Measurements from ENCODE around the gene KRTAP10-2. TPM values are rescaled to one million over a fixed set of nuclear protein-coding genes. Genes with fewer than 3 reads are reported as not detected.

KRTAP10-2 gene
- total and polyA plus RNA-seq, 9 donors, result not detected

- 77% methylated on average over 6 of the region's 12 CpGs for WGBS (ENCODE audit: insufficient coverage)
Measured at GRCh38 chr21:44526096-44526997, 25.0 kb downstream of the KRTAP10-2 start.

GRCh38 chr21:44525391-44526095, 25.8 kb downstream of the KRTAP10-2 start:
- H3K9me3 ChIP-seq (replicated peaks; ENCODE audit: control insufficient read depth, low read depth, low read length), result peaks cover 4% of the 10 kb centered on the region
- no peak overlapping the region for H3K27ac ChIP-seq (ENCODE audit: low read length)
- DNase-seq, result no peak
- H3K4me1 ChIP-seq (ENCODE audit: control insufficient read depth, insufficient read depth, low read length), result peaks cover 3% of the 10 kb centered on the region
- no peaks in the 10 kb centered on the region for H3K27me3 ChIP-seq (ENCODE audit: control insufficient read depth, insufficient read depth, low read length)
- 82% methylated on average over 16 of the region's 20 CpGs for WGBS (ENCODE audit: insufficient coverage)
- H3K36me3 ChIP-seq (ENCODE audit: control insufficient read depth, insufficient read depth, low read length), result no peaks in the 10 kb centered on the region
- H3K4me3 ChIP-seq (ENCODE audit: low read length), result no peak overlapping the region

More at GRCh38 chr21:44526096-44526997, 25.0 kb downstream of the KRTAP10-2 start:
- Histone ChIP-seq H3K9me3 (replicated peaks; ENCODE audit: control insufficient read depth, low read depth, low read length) (peaks cover 4% of the 10 kb centered on the region), H3K4me1 (ENCODE audit: control insufficient read depth, insufficient read depth, low read length) (peaks cover 3% of the 10 kb centered on the region), H3K36me3 (ENCODE audit: control insufficient read depth, insufficient read depth, low read length) (no peaks in the 10 kb centered on the region), H3K27me3 (ENCODE audit: control insufficient read depth, insufficient read depth, low read length) (peaks cover 2% of the 10 kb centered on the region), H3K27ac (ENCODE audit: low read length) (no peak overlapping the region), H3K4me3 (ENCODE audit: low read length) (no peak overlapping the region)
- DNase-seq, result no peak

- Histone ChIP-seq H3K27ac (ENCODE audit: low read length) (no peak overlapping the region), H3K4me1 (ENCODE audit: control insufficient read depth, insufficient read depth, low read length) (peaks cover 3% of the 10 kb centered on the region), H3K27me3 (ENCODE audit: control insufficient read depth, insufficient read depth, low read length) (peaks cover 3% of the 10 kb centered on the region), H3K36me3 (ENCODE audit: control insufficient read depth, insufficient read depth, low read length) (no peaks in the 10 kb centered on the region), H3K9me3 (replicated peaks; ENCODE audit: control insufficient read depth, low read depth, low read length) (peaks cover 4% of the 10 kb centered on the region), H3K4me3 (ENCODE audit: low read length) (no peak overlapping the region)
- 70% methylated on average over 2 of the region's 2 CpGs for WGBS (ENCODE audit: insufficient coverage)
- DNase-seq, result no peak
Measured at GRCh38 chr21:44524414-44525371, 26.6 kb downstream of the KRTAP10-2 start.

- Histone ChIP-seq H3K4me3 (ENCODE audit: low read length) (no peak overlapping the region), H3K27me3 (ENCODE audit: control insufficient read depth, insufficient read depth, low read length) (peaks cover 3% of the 10 kb centered on the region), H3K36me3 (ENCODE audit: control insufficient read depth, insufficient read depth, low read length) (no peaks in the 10 kb centered on the region), H3K4me1 (ENCODE audit: control insufficient read depth, insufficient read depth, low read length) (peaks cover 3% of the 10 kb centered on the region), H3K27ac (ENCODE audit: low read length) (no peak overlapping the region), H3K9me3 (replicated peaks; ENCODE audit: control insufficient read depth, low read depth, low read length) (peaks cover 4% of the 10 kb centered on the region)
- no peak for DNase-seq
- WGBS (ENCODE audit: insufficient coverage), result 86% methylated on average over 1 of the region's 1 CpG
Measured at GRCh38 chr21:44523567-44524413, 27.5 kb downstream of the KRTAP10-2 start.

- 80% methylated on average over 1 of the region's 1 CpG for WGBS (ENCODE audit: insufficient coverage)
- DNase-seq, result no peak
Measured at GRCh38 chr21:44522753-44523204, 28.5 kb downstream of the KRTAP10-2 start.

DNA sequence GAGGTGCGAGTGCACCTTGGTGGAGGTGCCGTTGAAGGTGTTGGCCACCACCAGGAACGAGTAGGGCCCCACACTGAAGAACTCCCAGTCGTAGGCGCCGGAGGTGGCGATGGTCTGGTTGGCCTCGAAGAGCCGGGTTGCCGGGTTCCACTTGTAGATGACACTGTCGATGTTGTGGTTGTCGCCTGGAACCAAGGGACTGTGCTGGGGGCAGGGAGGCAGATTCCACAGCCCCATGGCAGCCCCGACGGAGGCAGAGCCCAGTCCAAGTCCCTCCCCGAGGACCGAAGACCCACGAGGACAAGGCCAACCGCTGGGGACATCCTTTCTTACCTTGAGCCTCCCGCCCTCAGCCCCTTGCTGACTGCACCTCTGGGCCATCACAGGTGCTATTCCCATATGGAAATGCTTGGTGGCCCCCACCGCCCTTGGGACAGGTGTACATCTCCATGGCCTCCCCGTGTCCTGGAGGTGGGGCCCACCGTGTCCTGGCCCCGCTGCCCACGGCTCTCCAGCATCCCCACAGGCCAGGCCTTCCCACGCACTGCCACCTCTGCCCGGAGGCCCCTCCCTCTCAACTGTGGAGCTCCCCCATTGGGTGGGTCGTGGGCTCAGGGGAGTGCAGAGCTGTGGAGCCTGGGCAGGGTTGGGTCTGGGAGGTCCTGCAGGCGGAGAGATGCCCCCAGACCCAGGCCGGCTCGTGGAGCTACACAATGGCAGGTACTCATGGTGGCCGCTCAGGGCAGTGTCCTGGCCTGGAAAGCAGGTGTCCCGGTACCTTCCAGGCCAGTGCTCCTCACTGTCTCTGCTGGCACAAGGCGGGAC, 29.2 kb downstream of the KRTAP10-2 start:
- 87% methylated on average over 29 of the region's 33 CpGs for WGBS (ENCODE audit: insufficient coverage)
- H3K4me1 ChIP-seq (ENCODE audit: control insufficient read depth, insufficient read depth, low read length), result peaks cover 3% of the 10 kb centered on the region
- peaks cover 3% of the 10 kb centered on the region for H3K27me3 ChIP-seq (ENCODE audit: control insufficient read depth, insufficient read depth, low read length)
- no peak for DNase-seq
- H3K27ac ChIP-seq (ENCODE audit: low read length), result no peak overlapping the region
- H3K4me3 ChIP-seq (ENCODE audit: low read length), result no peak overlapping the region
- H3K36me3 ChIP-seq (ENCODE audit: control insufficient read depth, insufficient read depth, low read length), result no peaks in the 10 kb centered on the region
- H3K9me3 ChIP-seq (replicated peaks; ENCODE audit: control insufficient read depth, low read depth, low read length), result peaks cover 4% of the 10 kb centered on the region

More at GRCh38 chr21:44522753-44523204, 28.5 kb downstream of the KRTAP10-2 start:
- no peak overlapping the region for H3K4me3 ChIP-seq (ENCODE audit: low read length)
- no peaks in the 10 kb centered on the region for H3K36me3 ChIP-seq (ENCODE audit: control insufficient read depth, insufficient read depth, low read length)
- peaks cover 3% of the 10 kb centered on the region for H3K27me3 ChIP-seq (ENCODE audit: control insufficient read depth, insufficient read depth, low read length)
- H3K9me3 ChIP-seq (replicated peaks; ENCODE audit: control insufficient read depth, low read depth, low read length), result peaks cover 4% of the 10 kb centered on the region
- peaks cover 3% of the 10 kb centered on the region for H3K4me1 ChIP-seq (ENCODE audit: control insufficient read depth, insufficient read depth, low read length)
- H3K27ac ChIP-seq (ENCODE audit: low read length), result no peak overlapping the region

DNA sequence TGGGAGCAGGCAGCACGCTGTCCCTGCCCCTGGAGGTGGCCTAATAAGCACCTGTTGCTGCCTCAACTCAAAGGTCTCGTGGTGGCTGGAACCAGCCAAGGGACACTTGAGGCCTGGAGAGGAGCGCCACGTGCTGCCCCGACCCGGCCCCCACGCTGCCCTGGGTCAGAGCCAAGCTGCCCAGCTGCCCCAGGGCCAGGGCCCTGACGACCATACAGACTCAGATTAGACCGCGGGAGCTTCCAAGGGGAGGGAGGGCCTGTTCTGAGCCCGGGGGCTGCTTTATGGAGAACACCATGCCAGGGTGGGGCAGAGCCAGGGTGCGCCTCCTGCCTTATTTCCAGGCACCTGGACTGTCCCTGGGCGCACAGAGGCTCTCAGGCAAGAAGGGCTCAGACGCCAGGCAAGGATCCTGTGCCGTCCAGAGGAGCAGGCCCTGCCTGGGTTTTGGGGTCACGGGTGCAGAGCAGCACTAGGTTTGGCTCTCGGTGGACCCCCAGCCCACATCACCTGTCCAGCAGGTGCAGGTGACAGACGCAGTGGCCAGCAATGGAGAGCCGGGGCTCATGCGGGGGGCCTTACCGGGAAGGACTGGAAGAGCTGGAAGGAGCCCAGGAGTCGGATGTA, 29.9 kb downstream of the KRTAP10-2 start:
- H3K9me3 ChIP-seq (replicated peaks; ENCODE audit: control insufficient read depth, low read depth, low read length), result peaks cover 4% of the 10 kb centered on the region
- peaks cover 3% of the 10 kb centered on the region for H3K4me1 ChIP-seq (ENCODE audit: control insufficient read depth, insufficient read depth, low read length)
- 82% methylated on average over 21 of the region's 22 CpGs for WGBS (ENCODE audit: insufficient coverage)
- no peak overlapping the region for H3K4me3 ChIP-seq (ENCODE audit: low read length)
- H3K27me3 ChIP-seq (ENCODE audit: control insufficient read depth, insufficient read depth, low read length), result peaks cover 3% of the 10 kb centered on the region
- no peak for DNase-seq
- no peak overlapping the region for H3K27ac ChIP-seq (ENCODE audit: low read length)
- H3K36me3 ChIP-seq (ENCODE audit: control insufficient read depth, insufficient read depth, low read length), result no peaks in the 10 kb centered on the region

Data from muscle of leg (tissue), 11 donors.